CD14-positive monocyte (primary cell): ENCODE data around the gene USP17L29. TPM values are rescaled to one million over a fixed set of nuclear protein-coding genes. Genes with fewer than 3 reads are reported as not detected.
"Not testable (repeated sequence)": the region's sequence is repeated elsewhere in the genome, so short reads cannot be mapped to it uniquely, and the experiment has no call there.

ENCODE experiments used
- DNase-seq, 3 donors: peaks; one replicate each; pipeline ENCODE4 v3.0.0-alpha.2; 2011 to 2022
- H2AFZ ChIP-seq: 2 replicates; pipeline ENCODE4 v1.6.0; 2012; ENCODE audit warnings: mild to moderate bottlenecking, low read depth, low read length, inconsistent platforms; ENCODE audit not compliant: insufficient read depth, poor library complexity, severe bottlenecking
- H3K27ac ChIP-seq, 2 donors: 1 replicate in 1 of 2; 2 replicates in 1 of 2; pipeline ENCODE4 v1.5.1; 2012 to 2013; ENCODE audit warnings: low read length in 2 of 2, control low read depth in 1 of 2, inconsistent platforms in 1 of 2, low read depth in 1 of 2, mild to moderate bottlenecking in 1 of 2
- H3K27me3 ChIP-seq, 2 donors: one replicate each; pipeline versions ENCODE4 v1.6.0 to v1.6.1; 2011 to 2013; ENCODE audit warnings: low read length in 2 of 2; ENCODE audit not compliant: control insufficient read depth in 2 of 2, insufficient read depth in 2 of 2
- H3K36me3 ChIP-seq, 2 donors: replicated peaks in 1 of 2; 1 replicate in 1 of 2; 2 replicates in 1 of 2; pipeline versions ENCODE4 v1.5.1 to v1.6.1; 2012 to 2013; ENCODE audit warnings: low read length in 2 of 2, control low read depth in 1 of 2, inconsistent platforms in 1 of 2, mild to moderate bottlenecking in 1 of 2; ENCODE audit not compliant: insufficient read depth in 2 of 2, control insufficient read depth in 1 of 2
- H3K4me1 ChIP-seq, 2 donors: 1 replicate in 1 of 2; 2 replicates in 1 of 2; pipeline versions ENCODE4 v1.5.1 to v1.6.1; 2012 to 2013; ENCODE audit warnings: low read length in 2 of 2, control low read depth in 1 of 2, inconsistent platforms in 1 of 2, mild to moderate bottlenecking in 1 of 2, moderate library complexity in 1 of 2; ENCODE audit not compliant: insufficient read depth in 2 of 2, control insufficient read depth in 1 of 2
- H3K4me2 ChIP-seq: replicated peaks from 2 replicates; pipeline ENCODE3; 2012; ENCODE audit warnings: low read length, moderate library complexity, mild to moderate bottlenecking; ENCODE audit not compliant: poor library complexity, severe bottlenecking; ENCODE audit errors: extremely low read depth
- H3K4me3 ChIP-seq, 3 experiments: fragments of 200-600 bp in 1 of 3; sonication (generic) in 1 of 3; replicated peaks in 1 of 3; 1 replicate in 2 of 3; 2 replicates in 1 of 3; pipeline ENCODE4 v1.5.1; 2011 to 2013; ENCODE audit warnings: low read length in 3 of 3, mild to moderate bottlenecking in 3 of 3, control low read depth in 2 of 3, low read depth in 2 of 3, inconsistent platforms in 1 of 3, moderate library complexity in 1 of 3
- H3K79me2 ChIP-seq: 2 replicates; pipeline ENCODE4 v1.6.0; 2012; ENCODE audit warnings: mild to moderate bottlenecking, control low read depth, inconsistent platforms, low read length, moderate library complexity; ENCODE audit not compliant: insufficient read depth
- H3K9ac ChIP-seq: 2 replicates; pipeline ENCODE4 v1.6.0; 2017; ENCODE audit warnings: low read length, mild to moderate bottlenecking; ENCODE audit not compliant: insufficient read depth, poor library complexity, severe bottlenecking
- H3K9me3 ChIP-seq, 2 donors: replicated peaks in 1 of 2; 1 replicate in 1 of 2; 2 replicates in 1 of 2; pipeline versions ENCODE4 v1.5.1 to v1.6.1; 2012 to 2013; ENCODE audit warnings: low read length in 2 of 2, control low read depth in 1 of 2; ENCODE audit not compliant: control insufficient read depth in 1 of 2, insufficient read depth in 1 of 2
- H4K20me1 ChIP-seq: 2 replicates; pipeline ENCODE4 v1.6.0; 2012; ENCODE audit warnings: mild to moderate bottlenecking, low read length, control low read depth, moderate library complexity; ENCODE audit not compliant: insufficient read depth
- H3K27ac Mint-ChIP-seq, 7 donors: one replicate each; pipeline ENCODE4 v1.8.0; 2020; ENCODE audit warnings: mild to moderate bottlenecking in 7 of 7, mixed read lengths in 7 of 7, moderate library complexity in 6 of 7, inconsistent platforms in 2 of 7
- H3K27me3 Mint-ChIP-seq, 3 donors: one replicate each; pipeline ENCODE4 v1.8.0; 2021 to 2022; ENCODE audit warnings: low read depth in 3 of 3, mild to moderate bottlenecking in 3 of 3, mixed read lengths in 3 of 3, moderate library complexity in 3 of 3, inconsistent platforms in 1 of 3
- H3K36me3 Mint-ChIP-seq, 2 donors: one replicate each; pipeline ENCODE4 v1.8.0; 2020; ENCODE audit warnings: mixed read lengths in 2 of 2, inconsistent platforms in 1 of 2, mild to moderate bottlenecking in 1 of 2
- H3K4me1 Mint-ChIP-seq: one replicate; pipeline ENCODE4 v1.8.0; 2020; ENCODE audit warnings: mild to moderate bottlenecking, mixed read lengths
- H3K4me3 Mint-ChIP-seq, 2 donors: one replicate each; pipeline ENCODE4 v1.8.0; 2020; ENCODE audit warnings: mild to moderate bottlenecking in 2 of 2, mixed read lengths in 2 of 2, moderate library complexity in 1 of 2
- H3K9me3 Mint-ChIP-seq, 7 donors: one replicate each; pipeline ENCODE4 v1.8.0; 2020 to 2022; ENCODE audit warnings: mixed read lengths in 7 of 7, mild to moderate bottlenecking in 6 of 7, moderate library complexity in 6 of 7, inconsistent platforms in 2 of 7
- WGBS: methylation state at CpG from one replicate; pipeline ENCODE4 v1.1.5; 2013; ENCODE audit warnings: missing lambda C conversion rate; ENCODE audit not compliant: insufficient coverage; 5-methylcytosine and 5-hydroxymethylcytosine counted together
- intact Hi-C, 2 donors: fragments of 100-400 bp; cut with micrococcal nuclease; formaldehyde crosslinking; loops; one replicate each; pipeline versions ENCODE4 v1.15.0 to v1.15.1; 2023
- polyA minus RNA-seq: library from RNA; depleted of rRNA, polyadenylated mRNA; stranded (reverse); fragments of >200 nt; gene quantifications from 2 replicates; pipeline ENCODE4 v1.2.3, GENCODE V29; 2012
- polyA plus RNA-seq, 3 donors: library from polyadenylated mRNA; depleted of rRNA in 1 of 3; unstranded in 2 of 3; stranded (reverse) in 1 of 3; fragments of 300-500 nt in 2 of 3; fragments of >200 nt in 1 of 3; fragmentation: Illumina TruSeq in 2 of 3; gene quantifications; 1 replicate in 2 of 3; 2 replicates in 1 of 3; pipeline ENCODE4 v1.2.3, GENCODE V29; 2012 to 2021
- total RNA-seq, 12 experiments: library from RNA in 1 of 12; stranded (reverse) in 1 of 12; fragments of 120-200 nt in 1 of 12; gene quantifications; one replicate each; pipeline ENCODE4 v1.2.4 and lab custom pipeline; 2013 to 2026; ENCODE audit warnings: mixed read lengths in 6 of 12, inconsistent platforms in 1 of 12

USP17L29 gene, protein sequence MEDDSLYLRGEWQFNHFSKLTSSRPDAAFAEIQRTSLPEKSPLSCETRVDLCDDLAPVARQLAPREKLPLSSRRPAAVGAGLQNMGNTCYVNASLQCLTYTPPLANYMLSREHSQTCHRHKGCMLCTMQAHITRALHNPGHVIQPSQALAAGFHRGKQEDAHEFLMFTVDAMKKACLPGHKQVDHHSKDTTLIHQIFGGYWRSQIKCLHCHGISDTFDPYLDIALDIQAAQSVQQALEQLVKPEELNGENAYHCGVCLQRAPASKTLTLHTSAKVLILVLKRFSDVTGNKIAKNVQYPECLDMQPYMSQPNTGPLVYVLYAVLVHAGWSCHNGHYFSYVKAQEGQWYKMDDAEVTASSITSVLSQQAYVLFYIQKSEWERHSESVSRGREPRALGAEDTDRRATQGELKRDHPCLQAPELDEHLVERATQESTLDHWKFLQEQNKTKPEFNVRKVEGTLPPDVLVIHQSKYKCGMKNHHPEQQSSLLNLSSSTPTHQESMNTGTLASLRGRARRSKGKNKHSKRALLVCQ
- total RNA-seq (2013), result not detected
- polyA plus RNA-seq, result not detected
- polyA minus RNA-seq, result not detected in 2 replicates
- 0 reads per million in 11 experiments for total RNA-seq (lab: John Stamatoyannopoulos, UW)

DNA sequence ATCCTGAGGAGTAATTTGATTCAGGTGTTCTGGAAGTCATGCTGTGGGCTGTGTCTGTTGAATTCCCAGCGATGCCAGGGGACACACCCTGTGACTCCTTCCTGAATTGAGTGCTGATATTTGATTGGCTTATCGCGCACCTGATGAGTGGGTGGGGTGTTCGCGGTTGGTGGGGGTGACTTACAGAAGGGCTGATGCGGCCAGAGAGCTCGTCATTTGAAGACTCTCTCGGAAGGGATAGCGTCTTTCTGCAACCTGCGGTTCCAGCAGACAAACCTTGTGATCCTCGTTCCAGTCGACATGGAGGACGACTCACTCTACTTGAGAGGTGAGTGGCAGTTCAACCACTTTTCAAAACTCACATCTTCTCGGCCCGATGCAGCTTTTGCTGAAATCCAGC is at the start of gene USP17L29:
USP17L29 (plus strand) TSS at position 301 of the 400 bp plus-strand sequence; CDS start at position 301, 0 bp downstream.
- H3K9me3 ChIP-seq, result not testable (repeated sequence)
- no CpG with 5 or more reads among the region's 15 CpGs for WGBS

DNA sequence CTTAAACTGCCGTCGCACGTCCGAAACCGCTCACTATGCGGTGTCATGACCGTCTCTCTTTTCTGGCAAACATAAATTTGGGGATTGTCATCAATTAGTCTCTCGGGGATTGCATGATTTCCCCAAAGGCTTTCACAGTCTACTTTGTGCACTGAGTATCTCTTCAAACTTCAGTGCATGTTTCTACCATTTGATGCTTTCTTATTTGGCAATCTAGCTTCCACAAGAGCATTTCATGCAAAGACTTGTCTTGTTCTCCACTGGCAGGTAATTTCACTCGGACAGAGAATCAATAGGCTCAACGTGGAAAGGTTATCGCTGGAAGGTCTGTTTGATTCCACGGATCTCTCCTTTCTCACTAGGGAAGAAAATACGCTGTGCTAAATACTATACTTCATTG is 29.2 kb upstream of the USP17L29 start:
- H3K4me3 Mint-ChIP-seq, H4K20me1 ChIP-seq, H3K79me2 ChIP-seq, H3K27me3 ChIP-seq, H2AFZ ChIP-seq, H3K4me1 Mint-ChIP-seq, H3K36me3 Mint-ChIP-seq, H3K4me3 ChIP-seq, H3K4me2 ChIP-seq, H3K4me1 ChIP-seq, H3K27me3 Mint-ChIP-seq, H3K9ac ChIP-seq, DNase-seq, intact Hi-C loops, H3K9me3 ChIP-seq, H3K36me3 ChIP-seq, H3K9me3 Mint-ChIP-seq, H3K27ac Mint-ChIP-seq, H3K27ac ChIP-seq: not testable (repeated sequence)
- WGBS, result no CpG with 5 or more reads among the region's 13 CpGs

More for the DNA sequence above, at the start of gene USP17L29:
- H3K27ac ChIP-seq, H3K9me3 Mint-ChIP-seq, H3K27me3 Mint-ChIP-seq, H3K27ac Mint-ChIP-seq, H3K27me3 ChIP-seq, H3K4me3 Mint-ChIP-seq, H3K36me3 ChIP-seq, H2AFZ ChIP-seq, DNase-seq, H3K79me2 ChIP-seq, H3K4me1 Mint-ChIP-seq, H3K36me3 Mint-ChIP-seq, H4K20me1 ChIP-seq, intact Hi-C loops, H3K4me1 ChIP-seq, H3K4me2 ChIP-seq, H3K4me3 ChIP-seq, H3K9ac ChIP-seq: not testable (repeated sequence)

DNA sequence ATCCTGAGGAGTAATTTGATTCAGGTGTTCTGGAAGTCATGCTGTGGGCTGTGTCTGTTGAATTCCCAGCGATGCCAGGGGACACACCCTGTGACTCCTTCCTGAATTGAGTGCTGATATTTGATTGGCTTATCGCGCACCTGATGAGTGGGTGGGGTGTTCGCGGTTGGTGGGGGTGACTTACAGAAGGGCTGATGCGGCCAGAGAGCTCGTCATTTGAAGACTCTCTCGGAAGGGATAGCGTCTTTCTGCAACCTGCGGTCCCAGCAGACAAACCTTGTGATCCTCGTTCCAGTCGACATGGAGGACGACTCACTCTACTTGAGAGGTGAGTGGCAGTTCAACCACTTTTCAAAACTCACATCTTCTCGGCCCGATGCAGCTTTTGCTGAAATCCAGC is 28.6 kb upstream of the USP17L29 start, which contains the start of gene USP17L24:
USP17L24 (plus strand) TSS at position 301 of the 400 bp plus-strand sequence; CDS start at position 301, 0 bp downstream.
- H4K20me1 ChIP-seq, H3K27ac Mint-ChIP-seq, H3K27me3 Mint-ChIP-seq, H3K9me3 Mint-ChIP-seq, DNase-seq, H3K79me2 ChIP-seq, H3K27me3 ChIP-seq, H3K4me3 Mint-ChIP-seq, H3K9ac ChIP-seq, H3K9me3 ChIP-seq, H3K4me3 ChIP-seq, H3K27ac ChIP-seq, H3K36me3 ChIP-seq, H3K4me1 Mint-ChIP-seq, H3K4me1 ChIP-seq, H2AFZ ChIP-seq, intact Hi-C loops, H3K4me2 ChIP-seq, H3K36me3 Mint-ChIP-seq: not testable (repeated sequence)
- WGBS, result no CpG with 5 or more reads among the region's 15 CpGs

DNA sequence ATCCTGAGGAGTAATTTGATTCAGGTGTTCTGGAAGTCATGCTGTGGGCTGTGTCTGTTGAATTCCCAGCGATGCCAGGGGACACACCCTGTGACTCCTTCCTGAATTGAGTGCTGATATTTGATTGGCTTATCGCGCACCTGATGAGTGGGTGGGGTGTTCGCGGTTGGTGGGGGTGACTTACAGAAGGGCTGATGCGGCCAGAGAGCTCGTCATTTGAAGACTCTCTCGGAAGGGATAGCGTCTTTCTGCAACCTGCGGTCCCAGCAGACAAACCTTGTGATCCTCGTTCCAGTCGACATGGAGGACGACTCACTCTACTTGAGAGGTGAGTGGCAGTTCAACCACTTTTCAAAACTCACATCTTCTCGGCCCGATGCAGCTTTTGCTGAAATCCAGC is 23.8 kb upstream of the USP17L29 start, which contains the start of gene USP17L25:
USP17L25 (plus strand) TSS at position 301 of the 400 bp plus-strand sequence; CDS start at position 301, 0 bp downstream.
- H3K4me3 Mint-ChIP-seq, H3K27me3 ChIP-seq, H3K27ac ChIP-seq, H3K27me3 Mint-ChIP-seq, H3K4me2 ChIP-seq, H3K9me3 ChIP-seq, H3K9ac ChIP-seq, H3K36me3 Mint-ChIP-seq, intact Hi-C loops, H3K9me3 Mint-ChIP-seq, H3K36me3 ChIP-seq, H3K4me3 ChIP-seq, H3K79me2 ChIP-seq, H3K4me1 Mint-ChIP-seq, H4K20me1 ChIP-seq, DNase-seq, H2AFZ ChIP-seq, H3K4me1 ChIP-seq, H3K27ac Mint-ChIP-seq: not testable (repeated sequence)
- no CpG with 5 or more reads among the region's 15 CpGs for WGBS
